Glomerular visceral epithelial cell (primary cell): ENCODE results near the gene CARMIL1.

Experiments used
- DNase-seq: peaks from one replicate; pipeline ENCODE4 v3.0.0-alpha.2; 2016; ENCODE audit errors: extremely low spot score

CARMIL1 gene

DNA sequence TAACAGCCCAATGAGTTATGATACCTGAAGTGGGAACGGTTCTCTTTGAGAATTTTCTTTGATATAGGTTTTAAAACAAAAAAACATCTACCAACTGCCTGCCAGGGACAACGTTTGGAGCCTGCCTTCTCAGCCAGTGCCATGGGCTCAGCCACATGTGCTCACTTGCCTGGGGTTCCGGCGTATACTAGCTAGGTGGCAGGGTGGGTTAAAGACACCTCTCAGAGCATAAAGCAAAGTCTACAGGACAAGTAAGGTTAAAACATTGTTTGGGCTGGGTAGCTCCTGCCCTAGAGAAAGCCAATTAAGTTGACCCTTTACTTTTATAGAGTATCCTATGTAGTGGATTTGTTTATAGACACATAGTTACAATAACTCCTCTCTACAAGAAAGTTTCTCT, 334.9 kb downstream of the CARMIL1 start:
- DNase-seq = no peak

DNA sequence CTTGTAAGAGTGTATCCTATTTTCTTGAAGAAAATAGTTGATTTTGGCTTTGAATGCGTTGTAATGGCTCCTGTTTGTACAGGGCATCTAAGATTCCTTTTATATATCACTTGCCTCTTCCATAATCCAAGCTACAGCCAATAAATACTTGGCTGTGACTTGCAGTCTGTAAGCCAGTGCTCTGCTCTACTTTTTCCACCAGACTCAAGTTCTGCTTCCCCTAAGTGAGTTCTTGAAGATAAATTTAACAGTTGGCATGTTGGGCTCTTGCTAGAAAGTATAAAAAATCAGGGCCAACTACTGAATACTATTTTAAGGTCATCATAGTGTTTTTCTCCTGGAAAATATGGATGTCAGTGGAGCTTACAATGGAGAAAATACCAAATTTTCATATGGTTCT, 336.3 kb downstream of the CARMIL1 start:
- DNase-seq = no peak

DNA sequence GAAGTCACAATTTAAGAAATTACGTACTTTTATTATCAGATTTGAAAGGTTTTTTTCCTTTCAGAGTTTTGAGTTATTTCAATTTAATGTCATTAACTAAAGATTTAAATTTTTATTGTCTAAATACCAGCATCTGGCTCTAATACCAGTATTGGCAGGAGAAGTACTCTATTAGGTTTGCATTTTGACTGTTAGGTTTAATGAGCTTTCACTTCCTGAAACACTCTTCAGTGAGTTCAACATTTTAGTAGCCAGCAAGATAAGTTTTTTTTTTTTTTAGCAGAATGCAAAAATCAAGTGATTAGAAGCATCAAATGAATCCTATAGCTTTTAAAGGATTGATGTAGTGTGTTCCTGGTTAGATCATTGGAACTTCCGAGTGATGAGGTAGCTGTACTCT, 338.8 kb downstream of the CARMIL1 start:
- DNase-seq = no peak

DNA sequence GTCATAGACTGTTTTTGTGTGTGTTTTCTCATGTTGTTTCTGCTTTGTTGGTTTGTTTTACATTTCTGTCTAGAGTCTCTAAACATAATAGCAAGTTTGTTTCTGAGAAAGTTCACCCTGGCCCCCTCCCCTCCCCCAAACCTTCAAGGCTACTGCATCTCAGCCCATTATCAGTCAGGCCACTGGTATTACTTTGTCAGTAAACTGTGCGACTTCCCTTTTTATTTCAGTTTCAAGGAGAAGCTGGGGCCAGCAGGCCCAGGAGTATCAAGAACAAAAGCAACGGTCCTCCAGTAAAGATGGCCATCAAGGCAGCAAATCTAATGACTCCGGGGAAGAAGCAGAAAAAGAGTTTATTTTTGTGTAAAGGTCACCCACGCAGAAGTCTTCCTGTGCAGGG, 340.0 kb downstream of the CARMIL1 start:
- no peak for DNase-seq

DNA sequence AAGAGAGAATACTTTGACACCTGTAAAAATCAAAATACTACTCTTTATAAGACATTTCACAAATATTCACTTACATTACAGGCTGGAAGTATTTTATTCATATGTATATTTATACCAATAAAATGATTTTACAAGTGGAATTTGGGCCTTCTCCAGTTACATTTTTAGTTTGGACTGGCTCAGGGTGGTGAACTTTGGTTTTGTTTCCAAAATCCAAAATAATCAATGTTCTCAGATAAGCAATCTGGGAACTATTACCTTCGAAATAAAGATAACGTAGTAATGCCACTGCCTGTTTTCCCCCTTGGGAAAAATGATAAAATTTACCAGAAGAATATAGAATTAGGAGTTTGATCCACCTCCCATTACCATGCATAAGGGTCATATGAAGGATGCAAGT, 341.2 kb downstream of the CARMIL1 start:
- DNase-seq = no peak

DNA sequence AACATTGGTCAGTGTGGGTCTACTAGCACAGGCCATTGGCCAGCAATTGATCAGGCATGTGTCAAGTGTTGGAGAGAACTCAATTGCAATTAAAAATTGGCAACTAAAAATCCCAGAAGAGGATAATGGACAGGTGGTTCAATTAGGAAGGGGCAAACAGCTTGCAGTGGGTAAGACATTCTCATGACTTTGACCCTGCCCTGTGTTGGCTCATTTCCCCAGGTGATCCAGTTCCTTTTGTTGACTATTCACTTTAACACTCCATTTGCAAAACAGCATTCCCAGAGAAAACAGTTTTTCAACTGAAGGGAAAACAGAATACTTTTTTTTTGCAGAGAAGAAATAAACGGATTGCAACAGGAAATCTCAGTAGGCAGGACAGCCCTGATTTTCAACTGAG, 343.9 kb downstream of the CARMIL1 start:
- DNase-seq = no peak

DNA sequence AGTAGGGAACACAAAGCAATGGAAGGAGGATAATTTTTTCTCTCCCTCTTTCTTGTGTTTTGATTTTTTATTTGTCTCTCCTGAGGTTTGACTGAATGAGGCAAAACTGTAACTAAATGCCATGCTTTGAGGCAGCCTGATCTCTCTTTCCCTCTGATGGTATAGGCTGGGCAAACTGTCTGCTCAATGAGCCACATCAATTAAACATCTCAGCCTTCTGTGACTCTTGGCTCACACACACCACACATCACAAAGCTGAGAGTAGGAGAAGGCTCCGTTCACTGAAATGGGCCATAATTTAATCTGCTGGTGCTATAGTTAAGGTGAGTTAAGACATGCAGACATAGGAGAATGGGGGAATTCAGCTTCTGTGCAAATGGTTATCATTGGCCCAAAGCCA, 344.7 kb downstream of the CARMIL1 start:
- no peak for DNase-seq

DNA sequence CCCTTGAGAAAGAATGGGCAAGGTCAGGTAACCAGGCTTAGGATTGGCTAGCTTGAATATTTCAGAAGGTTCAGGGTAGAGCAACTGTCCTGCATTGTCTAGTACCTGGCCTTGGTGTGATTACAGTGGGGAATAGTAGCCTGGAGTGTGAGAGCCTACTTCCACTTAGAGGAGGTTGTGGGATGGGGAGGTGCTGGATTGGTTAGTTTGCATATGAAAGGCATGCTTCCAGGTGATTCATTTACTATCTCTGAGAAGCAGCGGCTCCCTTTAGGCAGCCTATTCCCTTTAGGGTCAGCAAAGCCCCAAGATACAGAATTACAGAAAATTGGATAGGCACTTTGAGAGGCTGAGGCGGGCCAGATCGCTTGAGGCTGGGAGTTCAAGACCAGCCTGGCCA, 347.8 kb downstream of the CARMIL1 start:
- DNase-seq = no peak

DNA sequence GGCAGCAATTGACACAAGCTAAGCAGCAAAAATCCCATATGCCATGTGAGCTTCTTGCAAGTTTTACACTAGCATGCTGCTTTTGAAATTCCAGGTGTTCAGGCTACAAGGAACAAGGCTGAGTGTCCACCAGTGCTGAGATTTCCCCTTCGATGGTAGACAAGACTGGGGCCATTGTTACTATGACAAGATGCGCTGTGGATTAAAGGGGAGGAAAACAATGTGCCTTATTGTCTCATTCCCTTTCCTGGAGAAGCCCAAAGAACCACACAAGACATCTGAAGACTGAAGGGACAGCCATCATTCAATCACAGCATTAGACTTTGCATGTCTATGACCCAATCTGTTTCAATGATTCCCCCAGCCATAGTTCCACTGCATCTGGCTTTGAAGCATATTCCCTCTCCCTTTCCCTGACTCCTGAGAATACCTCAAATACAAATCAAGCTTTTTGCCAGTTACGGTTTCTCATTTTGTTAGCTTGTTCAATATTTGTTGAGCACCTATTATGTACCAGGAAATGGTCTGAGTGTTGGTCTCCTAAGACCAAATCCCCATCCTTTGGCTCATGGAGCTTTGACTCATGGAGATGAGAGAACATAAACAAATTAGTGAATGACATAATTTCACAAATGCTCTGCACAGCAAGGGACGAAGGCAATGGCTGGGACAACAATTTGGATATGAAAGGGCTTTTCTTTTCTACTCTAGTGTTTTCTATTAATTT, 349.5 kb downstream of the CARMIL1 start:
- DNase-seq = no peak

DNA sequence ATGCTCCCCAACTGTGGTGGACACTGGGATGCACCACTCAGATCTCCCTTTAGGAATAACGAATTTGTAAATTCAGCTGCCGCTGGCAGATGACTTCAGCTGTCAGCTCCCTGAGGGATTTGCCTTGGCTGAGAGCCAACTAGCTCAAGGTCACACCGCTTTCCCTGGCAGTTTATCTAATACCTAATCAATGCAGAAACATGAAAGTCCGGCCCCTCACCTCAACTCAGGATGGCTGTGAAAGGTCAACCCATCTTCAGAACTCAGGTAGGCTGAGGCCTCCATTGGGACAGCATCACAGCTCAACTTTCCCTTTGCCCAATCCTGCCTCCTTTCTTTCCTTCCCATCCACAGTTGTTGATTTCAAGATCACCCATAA, 350.0 kb downstream of the CARMIL1 start:
- no peak for DNase-seq

DNA sequence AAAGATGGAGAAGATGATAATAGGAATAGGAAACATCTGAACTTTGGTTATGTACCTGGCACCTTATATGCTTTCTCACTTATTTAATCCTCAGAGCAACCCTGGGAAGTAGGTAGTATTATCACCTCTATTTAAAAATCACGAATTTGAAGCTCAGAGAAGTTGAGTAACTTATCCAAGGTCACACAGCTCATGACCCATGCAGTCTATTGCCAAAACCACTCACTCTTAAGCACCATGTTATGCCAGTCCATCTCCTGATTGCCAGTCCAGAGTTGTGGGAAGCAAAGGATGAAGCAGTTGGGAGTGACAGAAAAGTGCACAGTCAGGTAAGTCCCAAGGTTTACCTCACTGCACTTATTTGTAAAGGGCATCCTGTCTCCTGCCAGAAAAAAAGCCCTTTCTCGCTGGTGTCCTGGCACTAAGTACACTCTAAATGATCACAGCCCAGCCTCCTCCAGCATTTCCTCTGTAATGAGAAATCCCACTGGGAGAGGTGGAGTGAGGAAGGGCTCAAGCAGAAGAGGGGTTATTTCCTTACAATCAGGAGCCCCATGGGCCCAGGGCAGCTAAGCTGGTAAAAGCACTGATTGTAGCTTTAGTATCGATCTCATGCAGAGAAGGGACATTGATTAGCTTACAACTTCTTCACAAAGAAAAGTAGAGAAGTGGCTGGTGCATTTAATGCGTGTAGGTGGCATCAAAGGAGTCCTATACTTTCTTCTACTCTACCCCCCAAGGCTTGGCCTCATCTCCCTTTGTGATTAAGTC, 351.5 kb downstream of the CARMIL1 start:
- DNase-seq = no peak

DNA sequence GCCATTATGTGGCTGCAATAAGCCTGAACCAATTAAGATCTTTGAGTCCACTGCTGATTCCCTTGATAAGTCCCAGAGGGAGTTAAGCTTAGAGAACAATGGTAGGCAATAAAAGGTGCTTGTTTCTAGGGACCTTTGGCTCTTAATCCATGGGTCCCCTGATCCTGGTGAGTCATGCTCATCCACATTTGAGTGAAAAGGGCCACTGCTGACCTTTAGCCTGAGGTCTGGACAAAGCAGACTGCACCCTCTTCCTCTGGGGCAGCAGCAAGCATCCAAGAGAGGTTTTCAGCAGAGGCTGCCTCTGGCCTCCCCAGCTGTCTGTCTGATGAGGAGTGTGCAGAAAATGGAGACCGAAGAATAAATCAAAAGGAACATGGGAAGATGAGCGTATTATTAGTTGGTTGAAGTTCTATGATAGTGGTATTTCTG, 356.7 kb downstream of the CARMIL1 start:
- DNase-seq = no peak

DNA sequence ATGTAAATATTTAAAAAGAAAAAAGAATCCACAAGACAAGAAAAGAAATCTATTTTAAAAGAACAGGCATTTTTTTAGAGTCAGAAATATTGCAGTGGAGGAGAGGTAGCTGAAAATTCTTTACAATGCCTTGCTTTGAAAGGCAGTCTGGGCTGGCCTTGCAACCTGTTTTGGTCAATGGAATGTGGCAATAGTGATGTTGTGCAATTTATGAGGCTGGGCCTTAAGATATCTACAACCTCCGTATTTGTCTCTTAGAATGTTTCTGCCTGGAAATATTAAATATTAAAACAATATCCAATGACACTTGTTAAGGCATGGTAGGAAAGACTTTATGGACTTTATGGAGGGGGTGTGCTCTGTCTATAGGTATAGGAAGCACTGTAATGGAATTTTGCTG, 358.0 kb downstream of the CARMIL1 start:
- no peak for DNase-seq

DNA sequence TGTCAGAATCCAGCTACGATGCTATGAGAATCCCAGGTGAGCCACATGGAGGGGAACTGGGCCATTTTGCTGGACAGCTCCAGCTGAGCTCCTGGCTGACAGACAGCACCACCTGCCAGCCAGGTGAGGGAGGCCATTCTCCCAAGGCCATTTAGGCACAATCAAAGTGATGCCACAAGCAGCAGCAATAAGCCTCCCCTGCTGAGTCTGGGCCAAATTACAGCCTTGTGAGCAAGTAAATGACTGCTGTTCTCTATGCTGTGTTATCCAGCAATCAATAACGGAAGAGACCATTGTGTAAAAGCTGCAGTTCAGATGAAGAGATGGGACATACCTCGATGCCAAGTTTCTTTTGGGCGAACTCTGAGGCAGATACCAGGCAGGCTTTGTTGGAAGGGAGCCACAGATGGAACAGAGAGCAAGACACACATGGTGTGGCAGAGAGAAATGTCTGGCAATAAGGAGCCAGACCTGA, 358.8 kb downstream of the CARMIL1 start:
- DNase-seq = no peak

DNA sequence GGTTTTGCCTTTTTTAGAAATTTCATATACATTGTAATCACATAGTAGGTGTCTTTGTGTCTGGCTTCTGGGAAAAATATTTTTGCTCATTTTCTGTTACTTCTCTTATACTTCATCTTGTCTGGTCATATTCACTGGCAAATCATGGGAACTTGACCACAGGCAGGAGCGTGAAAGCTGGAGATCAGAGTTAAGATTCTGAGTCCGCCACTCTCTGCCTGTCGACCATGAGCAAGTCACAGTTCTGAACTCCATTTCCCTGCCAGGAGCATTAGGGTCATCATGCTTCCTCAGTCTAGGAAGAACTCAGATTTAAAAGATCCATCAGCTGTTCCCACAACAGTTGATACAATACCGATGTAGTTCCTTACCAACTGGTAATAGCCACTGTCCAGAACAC, 360.5 kb downstream of the CARMIL1 start:
- DNase-seq = no peak

DNA sequence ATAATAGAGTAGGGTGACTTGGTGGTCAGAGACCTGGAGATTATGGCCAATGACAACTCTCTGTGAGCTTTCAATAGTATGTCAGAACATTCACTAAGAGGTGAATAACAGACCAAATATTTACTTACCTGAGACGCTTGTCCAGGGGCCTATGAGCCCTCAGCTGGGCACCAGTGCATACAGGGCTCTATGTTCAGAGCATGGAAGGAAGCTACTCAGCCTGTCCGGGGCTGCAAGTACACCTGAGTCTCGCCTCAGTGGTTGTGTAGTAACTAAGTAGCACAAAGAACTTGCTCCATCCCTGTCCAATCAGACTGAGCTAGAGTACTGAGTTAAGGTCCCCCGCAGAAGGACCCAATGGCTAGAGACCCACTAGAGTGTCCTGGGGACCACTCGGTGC, 361.3 kb downstream of the CARMIL1 start:
- DNase-seq = no peak

DNA sequence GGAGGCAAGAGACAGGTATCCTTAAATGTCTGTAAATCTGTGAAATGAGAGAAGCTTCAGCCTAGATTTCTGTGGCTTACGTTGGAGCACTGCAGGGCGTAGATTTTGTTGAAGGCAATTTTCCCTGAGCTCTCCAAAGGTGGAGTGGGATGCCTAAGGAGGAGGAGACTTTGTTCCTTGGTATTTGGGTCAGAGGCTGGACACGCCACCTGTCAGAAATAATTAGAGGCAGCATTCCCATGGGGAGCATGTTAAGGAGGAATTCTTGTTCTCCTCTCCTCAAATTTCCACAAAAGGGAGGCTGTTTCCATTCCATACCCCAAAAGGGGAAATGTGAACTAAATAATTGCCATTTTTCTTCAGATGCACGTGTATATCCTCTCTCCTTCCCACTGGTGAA, 361.7 kb downstream of the CARMIL1 start:
- DNase-seq = no peak

DNA sequence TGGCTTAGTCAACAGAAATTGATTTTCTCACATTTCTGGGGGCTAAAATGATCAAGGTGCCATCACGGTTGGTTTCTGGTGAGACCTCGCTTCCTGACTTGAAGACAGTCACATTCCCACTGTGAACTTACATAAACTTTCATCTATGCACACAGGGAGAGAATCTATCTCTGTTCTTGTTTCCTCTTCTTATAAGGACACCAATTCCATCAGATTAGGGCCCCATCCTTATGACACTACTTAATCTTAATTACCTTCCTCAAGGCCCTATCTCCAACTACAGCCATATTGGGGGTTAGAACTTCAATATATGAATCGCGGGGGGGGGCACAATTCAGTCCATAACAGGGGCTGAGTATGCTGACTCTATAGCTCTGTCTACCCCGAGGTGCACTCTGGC, 362.2 kb downstream of the CARMIL1 start:
- DNase-seq = no peak

DNA sequence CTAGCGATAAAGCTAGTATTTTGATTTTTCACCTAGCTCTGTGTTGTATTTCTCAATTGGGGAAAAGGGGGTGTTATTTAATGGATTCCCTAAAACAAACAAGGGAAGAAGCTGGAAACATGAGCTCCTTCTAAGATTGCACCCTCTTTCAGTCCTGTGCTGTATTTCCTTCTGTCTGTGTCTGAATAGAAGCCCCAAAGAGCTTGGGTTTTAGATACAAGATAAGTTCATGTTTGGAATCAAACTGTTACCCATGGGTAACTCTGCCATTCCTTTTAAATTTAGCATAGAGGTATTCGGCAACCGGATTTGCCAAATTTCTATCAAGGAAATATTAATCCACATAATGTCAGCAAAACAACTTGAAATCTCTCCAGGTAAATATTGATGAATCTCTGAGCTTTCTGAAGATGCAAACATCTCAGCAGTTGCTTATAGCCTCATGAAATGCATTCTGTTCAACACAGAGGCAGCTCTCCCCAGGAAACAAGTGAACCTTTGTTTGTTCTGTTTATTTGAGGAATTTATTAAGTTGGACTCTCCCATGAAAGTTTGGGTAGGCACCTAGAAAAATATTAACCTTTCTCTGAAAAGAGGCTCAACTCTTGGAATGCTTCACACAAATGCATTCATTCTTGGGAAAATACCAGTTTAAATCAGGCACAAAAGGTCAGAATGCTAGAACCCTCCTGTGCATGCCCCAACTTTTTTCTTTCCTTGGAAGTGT, 362.9 kb downstream of the CARMIL1 start:
- DNase-seq = no peak

DNA sequence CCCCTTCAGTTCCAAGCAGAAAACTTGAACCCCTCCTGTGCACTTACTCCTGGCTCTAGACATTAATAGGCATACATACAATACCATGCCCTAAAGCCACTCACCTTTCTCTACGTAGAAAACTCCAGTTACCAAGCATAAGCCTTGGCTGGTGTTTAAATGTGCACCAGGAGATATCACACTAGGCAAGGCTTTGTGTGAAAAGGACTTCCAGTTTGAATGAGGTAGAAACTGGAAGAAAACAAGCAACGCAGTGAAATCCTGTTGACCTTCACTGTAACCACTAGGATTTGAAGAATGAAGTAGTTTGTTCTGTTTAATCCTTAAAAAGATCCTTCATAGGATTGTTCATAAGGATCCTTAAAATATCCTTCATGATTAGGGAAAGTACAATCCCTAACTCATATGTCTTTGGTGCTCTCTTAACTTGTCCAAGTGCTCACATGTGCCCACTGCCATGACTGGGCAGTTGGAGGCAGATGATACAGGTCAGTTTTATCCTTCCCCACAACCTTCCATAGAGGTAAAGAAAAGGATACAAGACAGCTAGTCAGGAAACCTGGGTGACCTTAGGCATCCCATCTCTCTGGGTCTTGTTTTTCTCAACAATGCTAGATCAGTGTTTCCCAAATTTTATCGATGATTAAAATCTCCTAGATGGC, 363.6 kb downstream of the CARMIL1 start:
- no peak for DNase-seq

DNA sequence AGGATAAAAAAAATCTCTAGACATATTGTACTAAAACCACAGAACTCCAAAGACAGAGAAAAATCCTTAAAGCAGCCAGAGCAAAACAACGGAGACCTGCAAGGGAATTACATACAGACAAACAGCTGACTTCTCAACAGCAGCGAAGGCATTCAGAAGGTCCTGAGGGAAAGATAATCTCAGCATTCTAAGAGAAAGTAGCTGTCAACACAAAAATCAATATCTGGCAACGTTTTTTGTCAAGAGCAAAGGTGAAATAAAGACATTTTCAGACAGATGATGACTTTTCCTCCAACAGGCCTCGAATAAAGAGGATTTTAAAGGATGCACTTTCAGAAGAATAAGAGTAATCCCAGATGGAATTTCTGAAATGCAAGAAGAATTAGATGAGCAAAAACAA, 366.7 kb downstream of the CARMIL1 start:
- no peak for DNase-seq

DNA sequence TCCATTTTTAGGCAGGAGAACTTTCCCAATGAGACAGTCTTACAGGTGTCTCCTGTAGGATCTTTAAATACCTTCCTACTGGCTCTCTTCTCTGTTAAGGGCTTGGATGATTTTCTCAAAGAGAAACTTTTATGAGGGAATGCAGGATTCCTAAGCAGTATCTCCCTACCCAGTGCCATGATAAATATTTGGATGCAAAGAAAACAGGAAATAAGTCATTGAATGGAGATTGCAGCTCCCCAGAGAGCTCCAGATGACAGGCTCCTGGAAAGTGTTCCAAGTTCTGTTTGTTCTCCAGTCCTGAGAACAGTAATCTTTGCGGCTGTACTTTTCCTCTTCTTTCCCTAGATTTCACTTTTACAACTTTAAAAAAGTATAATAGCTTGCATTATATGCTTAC, 370.4 kb downstream of the CARMIL1 start:
- no peak for DNase-seq
